ENCODE measurements around the gene LCP1.

The LCP1 gene

GRCh38 chr13:46104868-46105267 is 77.1 kb downstream of the LCP1 start, which contains the start of gene CPB2:
Gene CPB2 (minus strand): TSS chr13:46105033. CDS start chr13:46105009, 24 bp downstream.
- Histone ChIP-seq H3K4me1 (no peaks in the 10 kb centered on the region), H2AFZ (no peak within 1 kb of the TSS), H3K9ac (no peak within 1 kb of the TSS), H3K36me3 (ENCODE audit: control insufficient read depth, insufficient read depth, low read length) (no peaks in the 10 kb centered on the region), H3K79me2 (no peaks in the 10 kb centered on the region), H3K4me2 (ENCODE audit: low read length) (no peak within 1 kb of the TSS), H3K4me3 (ENCODE audit: low read depth, low read length) (no peak within 1 kb of the TSS), H3K27me3 (ENCODE audit: control insufficient read depth, insufficient read depth, low read length) (no peaks in the 10 kb centered on the region), H3K27ac (no peak within 1 kb of the TSS), H3K9me3 (ENCODE audit: control insufficient read depth, low read length) (no peaks in the 10 kb centered on the region)
- TF ChIP-seq CTCF (IDR thresholded peaks at IDR 0.05), result no peak

- Histone ChIP-seq H3K9me3 (ENCODE audit: control insufficient read depth, low read length) (no peaks in the 10 kb centered on the region), H2AFZ (no peak overlapping the region), H3K27me3 (ENCODE audit: control insufficient read depth, insufficient read depth, low read length) (no peaks in the 10 kb centered on the region), H3K4me1 (no peaks in the 10 kb centered on the region), H3K27ac (no peak overlapping the region), H3K4me3 (ENCODE audit: low read depth, low read length) (no peak overlapping the region), H3K79me2 (no peaks in the 10 kb centered on the region), H3K9ac (no peak overlapping the region), H3K36me3 (ENCODE audit: control insufficient read depth, insufficient read depth, low read length) (no peaks in the 10 kb centered on the region), H3K4me2 (ENCODE audit: low read length) (no peak overlapping the region)
- TF ChIP-seq CTCF (IDR thresholded peaks at IDR 0.05), result no peak
These were observed 78.9 kb downstream of the LCP1 start for GRCh38 chr13:46103037-46103436.

- Histone ChIP-seq H3K4me1 (no peaks in the 10 kb centered on the region), H3K4me2 (ENCODE audit: low read length) (no peak overlapping the region), H3K79me2 (no peaks in the 10 kb centered on the region), H2AFZ (no peak overlapping the region), H3K27me3 (ENCODE audit: control insufficient read depth, insufficient read depth, low read length) (no peaks in the 10 kb centered on the region), H3K9ac (no peak overlapping the region), H3K9me3 (ENCODE audit: control insufficient read depth, low read length) (no peaks in the 10 kb centered on the region), H3K4me3 (ENCODE audit: low read depth, low read length) (no peak overlapping the region), H3K36me3 (ENCODE audit: control insufficient read depth, insufficient read depth, low read length) (no peaks in the 10 kb centered on the region), H3K27ac (no peak overlapping the region)
- no peak for TF ChIP-seq CTCF (IDR thresholded peaks at IDR 0.05)
These were observed 79.7 kb downstream of the LCP1 start for GRCh38 chr13:46102255-46102605.

GRCh38 chr13:46101484-46102254 is 80.3 kb downstream of the LCP1 start:
- Histone ChIP-seq H3K27ac (no peak overlapping the region), H3K36me3 (ENCODE audit: control insufficient read depth, insufficient read depth, low read length) (no peaks in the 10 kb centered on the region), H3K4me1 (no peaks in the 10 kb centered on the region), H2AFZ (no peak overlapping the region), H3K27me3 (ENCODE audit: control insufficient read depth, insufficient read depth, low read length) (no peaks in the 10 kb centered on the region), H3K9me3 (ENCODE audit: control insufficient read depth, low read length) (no peaks in the 10 kb centered on the region), H3K79me2 (no peaks in the 10 kb centered on the region), H3K4me2 (ENCODE audit: low read length) (no peak overlapping the region), H3K4me3 (ENCODE audit: low read depth, low read length) (no peak overlapping the region), H3K9ac (no peak overlapping the region)
- no peak for TF ChIP-seq CTCF (IDR thresholded peaks at IDR 0.05)

- Histone ChIP-seq H3K27me3 (ENCODE audit: control insufficient read depth, insufficient read depth, low read length) (no peaks in the 10 kb centered on the region), H3K9ac (no peak overlapping the region), H3K9me3 (ENCODE audit: control insufficient read depth, low read length) (no peaks in the 10 kb centered on the region), H3K4me2 (ENCODE audit: low read length) (no peak overlapping the region), H3K27ac (no peak overlapping the region), H2AFZ (no peak overlapping the region), H3K79me2 (no peaks in the 10 kb centered on the region), H3K4me1 (no peaks in the 10 kb centered on the region), H3K36me3 (ENCODE audit: control insufficient read depth, insufficient read depth, low read length) (no peaks in the 10 kb centered on the region), H3K4me3 (ENCODE audit: low read depth, low read length) (no peak overlapping the region)
- TF ChIP-seq CTCF (IDR thresholded peaks at IDR 0.05), result no peak
These were observed 81.0 kb downstream of the LCP1 start for GRCh38 chr13:46101002-46101401.
